Activated CD4-positive, alpha-beta T cell treated with anti-CD3 and anti-CD28 coated beads, Interleukin-2, amount 10 ng/mL, durations not matched to agents 7 days and 5 days (primary cell): ENCODE results near the gene GALNT3. TPM values are rescaled to one million over a fixed set of nuclear protein-coding genes. Genes with fewer than 3 reads are reported as not detected.

Experiments used
- CTCF ChIA-PET: fragments of 350-600 bp; sonication (Branson Sonifier 250); formaldehyde crosslinking; loops from one replicate; lab custom pipeline; 2021; ENCODE audit warnings: antibody characterized with exemption; lab: Charles Lee
- POLR2A ChIA-PET: fragments of 350-600 bp; sonication (Branson Sonifier 250); formaldehyde crosslinking; loops from one replicate; lab custom pipeline; 2021; ENCODE audit warnings: antibody characterized with exemption; lab: Charles Lee
- DNase-seq: peaks from one replicate; pipeline ENCODE4 v3.0.0-alpha.2; 2020
- H3K27ac Mint-ChIP-seq: one replicate; pipeline ENCODE4 v1.8.0; 2021; ENCODE audit warnings: mild to moderate bottlenecking, moderate library complexity, mixed read lengths
- H3K27me3 Mint-ChIP-seq: one replicate; pipeline ENCODE4 v1.8.0; 2021; ENCODE audit warnings: mixed read lengths
- H3K36me3 Mint-ChIP-seq: one replicate; pipeline ENCODE4 v1.8.0; 2021; ENCODE audit warnings: low read depth, mixed read lengths
- H3K4me1 Mint-ChIP-seq: one replicate; pipeline ENCODE4 v1.8.0; 2021; ENCODE audit warnings: mixed read lengths
- H3K4me3 Mint-ChIP-seq: one replicate; pipeline ENCODE4 v1.8.0; 2021; ENCODE audit warnings: mild to moderate bottlenecking, moderate library complexity, mixed read lengths
- H3K9me3 Mint-ChIP-seq: one replicate; pipeline ENCODE4 v1.8.0; 2021; ENCODE audit warnings: mixed read lengths
- total RNA-seq, 2 experiments: library from RNA; stranded (reverse); gene quantifications; one replicate each; pipeline ENCODE4 v1.2.3, GENCODE V29; 2021

The GALNT3 gene
- total RNA-seq, 2 experiments from 2014 or later, result 9.0 to 9.9 TPM

DNA sequence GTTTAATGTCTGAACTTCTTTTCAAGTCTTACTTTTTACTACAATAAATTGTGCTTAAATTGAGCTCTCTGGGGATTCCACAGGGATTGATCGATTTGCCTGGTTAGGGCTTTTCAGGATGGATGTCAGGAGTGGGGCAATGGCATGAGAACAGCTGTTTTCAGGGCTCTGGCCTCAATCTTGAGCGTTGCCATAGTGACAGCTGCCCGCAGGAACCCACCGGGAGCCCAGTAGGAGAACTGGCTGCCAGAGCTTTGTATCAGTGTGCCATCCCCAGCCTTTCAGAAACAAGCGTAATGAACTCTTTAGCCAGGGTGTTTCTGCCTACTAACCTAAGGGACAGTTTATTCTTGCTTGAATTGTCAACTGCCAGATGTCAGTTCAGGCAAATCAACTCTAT lies 93.5 kb downstream of the GALNT3 start:
- Mint-ChIP-seq H3K4me1 (no peaks in the 10 kb centered on the region), H3K4me3 (no peak overlapping the region), H3K27me3 (peaks cover 20% of the 10 kb centered on the region), H3K9me3 (no peaks in the 10 kb centered on the region), H3K27ac (no peak overlapping the region), H3K36me3 (no peaks in the 10 kb centered on the region)
- ChIA-PET POLR2A (no interaction called here), CTCF (interaction anchor here (0.6 kb wide), 1 partner anchor 247 kb away, joined by 3 read pairs; no protein-coding TSS in a partner anchor)
- no peak for DNase-seq

DNA sequence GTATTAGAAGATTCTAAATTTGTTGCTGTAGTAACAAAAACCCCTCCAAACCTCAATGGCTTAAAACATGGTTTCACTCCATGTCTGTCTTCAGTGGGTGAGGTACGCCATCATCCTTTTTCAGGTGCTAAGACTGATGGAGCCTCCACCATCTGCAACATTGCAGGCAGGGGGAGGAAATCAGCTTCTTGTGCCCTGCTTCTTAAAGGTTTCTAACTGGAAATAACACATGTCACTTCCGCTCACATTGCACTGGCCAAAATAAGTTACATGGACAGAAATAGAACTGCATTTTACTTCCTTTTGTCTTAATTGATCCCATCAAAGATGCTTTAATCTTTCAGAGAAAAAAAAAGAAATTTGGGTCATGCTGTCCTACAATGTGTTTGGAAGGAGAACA lies 94.1 kb downstream of the GALNT3 start:
- Mint-ChIP-seq H3K4me1 (no peaks in the 10 kb centered on the region), H3K27ac (no peak overlapping the region), H3K9me3 (no peaks in the 10 kb centered on the region), H3K27me3 (peaks cover 16% of the 10 kb centered on the region), H3K36me3 (no peaks in the 10 kb centered on the region), H3K4me3 (no peak overlapping the region)
- POLR2A ChIA-PET, result no interaction called here
- DNase-seq, result no peak
- CTCF ChIA-PET, result interaction anchor here (0.6 kb wide), 1 partner anchor 246 kb away, joined by 3 read pairs; no protein-coding TSS in a partner anchor

DNA sequence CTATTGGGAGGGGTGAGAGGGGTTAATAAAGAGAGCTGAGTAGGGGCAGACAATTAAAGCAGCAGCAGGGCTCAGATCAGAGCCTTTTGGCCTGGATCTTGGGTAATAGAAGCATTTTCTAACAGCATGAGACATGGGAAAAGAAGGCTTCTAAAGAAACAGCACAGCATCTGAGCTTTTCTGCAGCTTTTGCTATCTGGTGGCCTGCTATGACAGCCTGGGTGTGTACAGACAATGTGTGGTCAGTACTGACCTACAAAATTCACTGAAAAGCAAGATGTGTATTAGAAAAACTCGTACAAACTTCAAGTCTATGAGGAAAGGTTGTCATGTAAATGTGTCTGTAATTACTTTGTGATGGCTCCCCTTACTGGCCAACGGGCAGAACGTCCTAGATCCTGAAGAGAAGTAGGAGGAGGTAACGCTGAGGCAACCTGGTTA lies 95.6 kb downstream of the GALNT3 start:
- CTCF ChIA-PET, result interaction anchor here (0.6 kb wide), 1 partner anchor 404 kb away, joined by 4 read pairs; no protein-coding TSS in a partner anchor
- Mint-ChIP-seq H3K36me3 (no peaks in the 10 kb centered on the region), H3K4me1 (no peaks in the 10 kb centered on the region), H3K27ac (no peak overlapping the region), H3K4me3 (no peak overlapping the region), H3K9me3 (no peaks in the 10 kb centered on the region), H3K27me3 (peaks cover 12% of the 10 kb centered on the region)
- POLR2A ChIA-PET, result no interaction called here
- DNase-seq, result peak; percentile 15

DNA sequence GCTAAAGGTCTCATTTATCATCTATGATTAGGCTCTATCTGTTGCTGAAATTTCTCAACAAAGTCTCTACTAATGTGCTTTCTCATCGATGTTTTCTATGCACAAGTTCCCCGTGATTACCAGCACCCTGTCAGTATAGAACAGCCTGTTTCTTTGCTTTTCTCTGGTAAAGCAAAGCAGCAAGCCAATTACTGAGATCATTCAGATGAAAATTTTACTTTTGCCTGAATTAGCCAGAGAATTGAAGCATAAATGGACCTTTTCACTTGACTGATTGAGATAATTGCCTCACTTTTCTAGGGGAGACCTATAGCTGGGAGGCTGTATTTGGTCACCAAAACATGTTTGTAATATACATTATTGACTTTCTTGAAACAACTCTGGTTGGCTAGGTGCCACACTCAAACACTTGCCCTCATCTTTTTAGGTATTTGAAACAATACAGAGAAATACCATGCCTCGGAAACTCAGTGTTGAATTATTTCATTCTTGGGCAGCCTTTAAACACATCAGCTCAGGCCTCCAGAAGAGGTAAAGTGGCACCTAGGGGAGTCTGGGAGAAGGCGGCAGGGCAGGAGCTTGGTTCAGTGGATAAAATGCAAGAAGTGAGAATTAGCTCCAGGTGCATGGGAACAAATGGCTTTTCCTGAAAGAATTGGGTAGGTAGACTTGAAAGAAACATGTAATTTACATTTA lies 96.2 kb downstream of the GALNT3 start:
- no peak for DNase-seq
- peaks cover 12% of the 10 kb centered on the region for H3K27me3 Mint-ChIP-seq
- H3K9me3 Mint-ChIP-seq, result no peaks in the 10 kb centered on the region
- no peaks in the 10 kb centered on the region for H3K36me3 Mint-ChIP-seq
- H3K4me1 Mint-ChIP-seq, result no peaks in the 10 kb centered on the region
- CTCF ChIA-PET, result interaction anchor here (0.6 kb wide), 1 partner anchor 404 kb away, joined by 4 read pairs; no protein-coding TSS in a partner anchor
- H3K27ac Mint-ChIP-seq, result no peak overlapping the region
- H3K4me3 Mint-ChIP-seq, result no peak overlapping the region
- POLR2A ChIA-PET, result no interaction called here

Other genes starting within 250 kb of the GALNT3 start
- gene TTC21B, start 159.5 kb upstream of the GALNT3 start, total RNA-seq, result 10 to 100 TPM; 14.0 to 22.1 TPM